Endothelial cell of umbilical vein (primary cell): ENCODE results near the gene KDM4C.

Source experiments
- CTCF ChIP-seq, 2 donors: IDR thresholded peaks; 1 replicate in 1 of 2; 2 replicates in 1 of 2; pipeline ENCODE4 v1.5.1; 2011; ENCODE audit warnings: low read length in 2 of 2, mild to moderate bottlenecking in 2 of 2, moderate library complexity in 2 of 2, control low read depth in 1 of 2, inconsistent platforms in 1 of 2, low read depth in 1 of 2; ENCODE audit not compliant: insufficient read depth in 1 of 2; ENCODE audit errors: extremely low read depth in 1 of 2
- EZH2 ChIP-seq: IDR thresholded peaks from 2 replicates; pipeline ENCODE4 v1.6.1; 2012; ENCODE audit warnings: borderline replicate concordance, low read depth, mild to moderate bottlenecking, moderate library complexity, low read length, inconsistent platforms; ENCODE audit not compliant: severe bottlenecking
- FOS ChIP-seq: IDR thresholded peaks from 2 replicates; pipeline ENCODE4 v1.6.1; 2011; ENCODE audit warnings: mild to moderate bottlenecking, low read length, moderate library complexity, borderline replicate concordance; ENCODE audit not compliant: insufficient read depth
- GATA2 ChIP-seq: IDR thresholded peaks from 2 replicates; pipeline ENCODE4 v1.7.0; 2011; ENCODE audit warnings: low read depth, mild to moderate bottlenecking, moderate library complexity, mixed read lengths, low read length; ENCODE audit not compliant: insufficient read length, insufficient read depth
- JUN ChIP-seq: IDR thresholded peaks from 2 replicates; pipeline ENCODE4 v1.6.1; 2011; ENCODE audit warnings: borderline replicate concordance, low read depth; ENCODE audit not compliant: insufficient read length, insufficient read depth
- MAX ChIP-seq: IDR thresholded peaks from 2 replicates; pipeline ENCODE4 v1.6.1; 2011; ENCODE audit not compliant: insufficient read depth, insufficient read length
- MYC ChIP-seq: IDR thresholded peaks from one replicate; pipeline ENCODE4 v1.6.1; 2011; ENCODE audit warnings: mild to moderate bottlenecking, low read depth, low read length
- POLR2A ChIP-seq: IDR thresholded peaks from 2 replicates; pipeline ENCODE4 v1.6.1; 2012; ENCODE audit warnings: low read depth, mild to moderate bottlenecking, control low read depth, low read length
- POLR2AphosphoS5 ChIP-seq: IDR thresholded peaks from 2 replicates; pipeline ENCODE4 v1.6.1; 2012; ENCODE audit warnings: low read depth, mild to moderate bottlenecking, control low read depth, low read length, moderate library complexity; ENCODE audit not compliant: insufficient read depth

GRCh38 chr9:6911901-6912638, 154.3 kb downstream of the KDM4C start:
- TF ChIP-seq CTCF (IDR thresholded peaks at IDR 0.05; ENCODE audit: extremely low read depth in 1 of 2, insufficient read depth in 1 of 2, low read depth in 1 of 2, low read length in 2 of 2) (no peak), EZH2 (no peak), POLR2A (no peak), POLR2AphosphoS5 (no peak), MAX (no peak), JUN (no peak), GATA2 (no peak), MYC (no peak), FOS (no peak)
